ENCODE results near the gene ACSF2.

ACSF2 gene

DNA sequence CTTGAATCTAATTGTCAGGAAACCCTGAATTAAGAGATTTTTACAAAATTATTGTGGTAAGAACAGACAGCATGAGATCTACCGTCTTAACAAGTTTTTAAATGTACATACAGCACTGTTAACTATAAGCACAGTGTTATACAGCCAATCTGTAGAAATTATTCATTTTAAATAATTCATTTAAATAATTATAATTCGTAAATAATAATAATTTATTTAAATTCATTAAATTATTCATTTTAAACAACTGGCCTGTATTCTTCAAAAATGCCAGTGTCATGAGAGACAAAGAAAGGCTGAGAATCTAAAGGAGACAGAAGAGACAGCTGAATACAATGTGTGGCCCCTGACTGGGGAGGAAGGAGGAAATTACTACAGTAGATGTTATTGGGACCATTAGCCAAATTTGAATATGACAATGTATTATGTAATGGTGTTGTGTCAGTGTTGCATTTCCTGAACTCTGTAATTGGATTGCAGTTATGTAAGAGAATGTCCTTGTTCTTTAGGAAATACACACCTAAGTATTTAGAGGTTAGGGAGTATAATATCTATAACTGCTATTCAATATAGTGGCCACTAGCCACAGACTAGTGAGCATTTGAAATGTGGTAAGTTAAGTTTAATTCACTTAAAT lies 55.0 kb downstream of the ACSF2 start:
- DNase-seq (ENCODE audit: low spot score), result no peak
- in situ Hi-C loops (cut with MboI; ENCODE audit: low pct_unique_long_range_greater_than_20kb, low sequenced_read_pairs, unreplicated experiment), result loop anchor here (10.0 kb wide), 1 partner anchor 164 kb away; no protein-coding TSS in a partner anchor
- TF ChIP-seq, protein P1, sequence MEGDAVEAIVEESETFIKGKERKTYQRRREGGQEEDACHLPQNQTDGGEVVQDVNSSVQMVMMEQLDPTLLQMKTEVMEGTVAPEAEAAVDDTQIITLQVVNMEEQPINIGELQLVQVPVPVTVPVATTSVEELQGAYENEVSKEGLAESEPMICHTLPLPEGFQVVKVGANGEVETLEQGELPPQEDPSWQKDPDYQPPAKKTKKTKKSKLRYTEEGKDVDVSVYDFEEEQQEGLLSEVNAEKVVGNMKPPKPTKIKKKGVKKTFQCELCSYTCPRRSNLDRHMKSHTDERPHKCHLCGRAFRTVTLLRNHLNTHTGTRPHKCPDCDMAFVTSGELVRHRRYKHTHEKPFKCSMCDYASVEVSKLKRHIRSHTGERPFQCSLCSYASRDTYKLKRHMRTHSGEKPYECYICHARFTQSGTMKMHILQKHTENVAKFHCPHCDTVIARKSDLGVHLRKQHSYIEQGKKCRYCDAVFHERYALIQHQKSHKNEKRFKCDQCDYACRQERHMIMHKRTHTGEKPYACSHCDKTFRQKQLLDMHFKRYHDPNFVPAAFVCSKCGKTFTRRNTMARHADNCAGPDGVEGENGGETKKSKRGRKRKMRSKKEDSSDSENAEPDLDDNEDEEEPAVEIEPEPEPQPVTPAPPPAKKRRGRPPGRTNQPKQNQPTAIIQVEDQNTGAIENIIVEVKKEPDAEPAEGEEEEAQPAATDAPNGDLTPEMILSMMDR (IDR thresholded peaks at IDR 0.05; ENCODE audit: extremely low read depth, insufficient read depth, missing control alignments), result no peak

DNA sequence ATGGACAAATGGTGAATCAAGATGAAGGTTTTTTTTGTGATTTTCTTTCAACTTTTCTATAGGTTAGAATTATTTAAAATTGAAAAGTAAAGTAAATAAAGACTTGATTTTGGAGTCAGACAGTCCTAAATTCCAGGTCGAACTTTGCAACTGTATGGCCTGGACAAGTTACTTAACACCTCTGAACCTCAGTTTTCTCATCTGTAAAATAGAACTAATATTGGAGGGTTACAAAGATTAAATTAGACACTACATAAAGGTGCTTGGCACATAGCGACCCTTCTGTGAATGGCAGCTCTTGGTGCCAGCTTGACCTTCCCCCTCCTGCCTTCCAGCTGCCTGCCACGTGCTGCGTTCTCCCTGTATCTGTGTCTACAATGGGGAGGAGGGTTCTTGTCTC lies 55.6 kb downstream of the ACSF2 start:
- in situ Hi-C loops (cut with MboI; ENCODE audit: low pct_unique_long_range_greater_than_20kb, low sequenced_read_pairs, unreplicated experiment), result loop anchor here (10.0 kb wide), 1 partner anchor 163 kb away; no protein-coding TSS in a partner anchor
- no peak for DNase-seq (ENCODE audit: low spot score)
- TF ChIP-seq, protein P1 (IDR thresholded peaks at IDR 0.05; ENCODE audit: extremely low read depth, insufficient read depth, missing control alignments), result no peak

DNA sequence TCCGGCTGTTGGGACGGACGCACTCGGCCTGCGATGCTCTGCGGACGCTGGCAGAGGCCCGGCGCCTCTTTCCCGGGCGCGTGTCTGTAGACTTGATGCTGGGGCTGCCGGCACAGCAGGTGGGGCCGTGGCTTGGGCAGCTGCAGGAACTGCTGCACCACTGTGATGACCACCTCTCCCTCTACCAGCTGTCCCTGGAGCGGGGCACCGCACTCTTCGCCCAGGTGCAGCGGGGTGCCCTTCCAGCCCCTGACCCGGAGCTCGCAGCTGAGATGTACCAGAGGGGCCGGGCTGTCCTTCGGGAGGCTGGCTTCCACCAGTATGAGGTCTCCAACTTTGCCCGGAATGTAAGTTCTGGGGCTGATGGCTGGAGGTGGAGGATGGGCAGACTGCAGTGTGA lies 56.1 kb downstream of the ACSF2 start:
- TF ChIP-seq, protein P1 (IDR thresholded peaks at IDR 0.05; ENCODE audit: extremely low read depth, insufficient read depth, missing control alignments), result no peak
- DNase-seq (ENCODE audit: low spot score), result no peak
- in situ Hi-C loops (cut with MboI; ENCODE audit: low pct_unique_long_range_greater_than_20kb, low sequenced_read_pairs, unreplicated experiment), result loop anchor here (10.0 kb wide), 1 partner anchor 163 kb away; no protein-coding TSS in a partner anchor

DNA sequence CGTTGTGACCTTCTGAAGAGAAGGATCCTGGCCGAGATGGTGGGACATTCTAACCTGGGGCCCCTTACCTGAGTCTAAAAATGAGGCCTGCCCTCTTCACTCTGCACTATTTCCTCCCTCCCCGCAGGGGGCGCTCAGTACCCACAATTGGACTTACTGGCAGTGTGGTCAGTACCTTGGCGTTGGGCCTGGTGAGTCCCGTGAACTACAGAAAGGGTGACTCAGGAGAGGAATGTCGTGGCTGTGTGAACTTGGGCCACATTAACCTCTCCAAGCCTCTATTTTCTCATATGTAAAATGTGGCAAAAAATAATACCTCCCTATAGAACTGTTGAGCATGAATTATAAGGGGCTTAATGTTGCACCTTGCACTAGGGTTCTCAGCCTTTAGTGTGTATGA lies 56.5 kb downstream of the ACSF2 start:
- DNase-seq (ENCODE audit: low spot score), result peak; percentile 84
- TF ChIP-seq, protein P1 (IDR thresholded peaks at IDR 0.05; ENCODE audit: extremely low read depth, insufficient read depth, missing control alignments), result peak; percentile 92
- in situ Hi-C loops (cut with MboI; ENCODE audit: low pct_unique_long_range_greater_than_20kb, low sequenced_read_pairs, unreplicated experiment), result loop anchor here (10.0 kb wide), 1 partner anchor 162 kb away; no protein-coding TSS in a partner anchor

DNA sequence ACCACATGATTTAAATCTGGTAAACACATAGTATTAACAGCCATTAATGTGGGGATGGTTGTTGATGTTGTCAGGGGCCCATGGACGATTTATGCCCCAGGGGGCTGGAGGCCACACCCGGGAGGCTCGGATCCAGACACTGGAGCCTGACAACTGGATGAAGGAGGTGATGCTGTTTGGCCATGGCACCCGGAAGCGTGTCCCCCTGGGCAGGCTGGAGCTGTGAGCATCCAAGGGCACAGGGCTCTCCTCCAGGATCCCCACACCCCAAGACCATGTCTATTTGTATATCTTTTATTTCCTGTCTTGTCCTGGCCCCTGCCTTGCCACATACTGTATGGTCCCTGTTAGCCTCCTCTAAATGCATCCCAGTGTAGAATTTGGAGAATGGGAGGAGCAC lies 57.2 kb downstream of the ACSF2 start:
- in situ Hi-C loops (cut with MboI; ENCODE audit: low pct_unique_long_range_greater_than_20kb, low sequenced_read_pairs, unreplicated experiment), result loop anchor here (10.0 kb wide), 1 partner anchor 162 kb away; no protein-coding TSS in a partner anchor

DNA sequence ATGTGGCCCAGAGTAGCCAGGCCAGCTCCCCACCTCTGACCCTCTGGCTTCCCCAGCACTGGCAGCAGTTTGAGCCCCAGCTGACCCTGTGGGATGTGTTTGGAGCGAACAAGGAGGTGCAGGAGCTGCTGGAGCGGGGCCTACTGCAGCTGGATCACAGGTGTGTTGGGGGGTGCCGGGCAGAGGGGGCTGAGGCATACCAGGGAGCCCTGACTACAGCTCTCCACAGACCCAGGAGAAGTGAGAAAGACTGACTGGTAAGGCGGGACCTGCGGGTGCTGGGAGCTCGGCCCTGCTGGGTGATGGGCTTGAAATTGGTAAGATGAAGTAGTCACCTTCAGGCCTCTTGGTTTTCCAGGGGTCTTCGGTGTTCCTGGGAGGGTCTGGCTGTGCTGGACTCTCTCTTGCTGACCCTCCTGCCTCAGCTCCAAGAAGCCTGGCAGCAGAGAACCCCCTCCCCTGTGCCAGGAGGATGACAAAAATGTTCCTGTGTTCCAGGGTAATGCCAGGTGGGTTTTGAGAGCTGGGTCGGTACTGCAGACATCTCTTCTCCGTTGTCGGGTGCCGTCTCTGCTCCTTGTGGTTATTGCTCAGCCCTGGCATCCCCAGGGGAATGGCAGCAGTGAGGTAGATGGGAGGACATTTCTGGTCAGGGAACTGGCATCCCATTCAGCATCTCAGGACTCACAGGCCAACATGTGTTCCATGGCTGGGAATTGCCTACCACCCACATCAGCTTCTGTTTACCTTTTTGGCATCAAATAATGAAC lies 58.6 kb downstream of the ACSF2 start:
- DNase-seq (ENCODE audit: low spot score), result no peak
- TF ChIP-seq, protein P1 (IDR thresholded peaks at IDR 0.05; ENCODE audit: extremely low read depth, insufficient read depth, missing control alignments), result no peak
- in situ Hi-C loops (cut with MboI; ENCODE audit: low pct_unique_long_range_greater_than_20kb, low sequenced_read_pairs, unreplicated experiment), result loop anchor here (10.0 kb wide), 1 partner anchor 160 kb away; no protein-coding TSS in a partner anchor

More for the DNA sequence above, 57.2 kb downstream of the ACSF2 start:
- TF ChIP-seq, protein P1 (IDR thresholded peaks at IDR 0.05; ENCODE audit: extremely low read depth, insufficient read depth, missing control alignments), result no peak
- no peak for DNase-seq (ENCODE audit: low spot score)
